NCI-H1105 treated with DMSO at 0.1 percent for 48 hours (cell line): ENCODE measurements around the gene FAM83G.
"Not testable (repeated sequence)": the region's sequence is repeated elsewhere in the genome, so short reads cannot be mapped to it uniquely, and the experiment has no call there.

Source experiments
- DNase-seq: peaks from one replicate; lab custom pipeline; 2025; lab: John Stamatoyannopoulos, UW

FAM83G gene

GRCh38 chr17:18968345-18968744 is 36.2 kb downstream of the FAM83G start:
- DNase-seq = no peak

- no peak for DNase-seq
Measured at GRCh38 chr17:18967916-18968315, 36.6 kb downstream of the FAM83G start.

GRCh38 chr17:18966831-18967624 is 37.5 kb downstream of the FAM83G start:
- DNase-seq = peak; percentile 35

GRCh38 chr17:18965530-18966236 is 38.9 kb downstream of the FAM83G start:
- no peak for DNase-seq

GRCh38 chr17:18964550-18964949 is 40.0 kb downstream of the FAM83G start:
- no peak for DNase-seq

GRCh38 chr17:18964018-18964351 is 40.6 kb downstream of the FAM83G start:
- DNase-seq = no peak

GRCh38 chr17:18963126-18964017 is 41.2 kb downstream of the FAM83G start:
- no peak for DNase-seq

GRCh38 chr17:18962494-18962815 is 42.1 kb downstream of the FAM83G start:
- no peak for DNase-seq

GRCh38 chr17:18961634-18962493 is 42.7 kb downstream of the FAM83G start:
- no peak for DNase-seq

- peak; percentile 40 for DNase-seq
Measured at GRCh38 chr17:18960803-18961511, 43.6 kb downstream of the FAM83G start.

GRCh38 chr17:18960241-18960665 is 44.3 kb downstream of the FAM83G start:
- DNase-seq = no peak

GRCh38 chr17:18959845-18960240 is 44.7 kb downstream of the FAM83G start:
- no peak for DNase-seq

- no peak for DNase-seq
Measured at GRCh38 chr17:18959071-18959844, 45.3 kb downstream of the FAM83G start.

- no peak for DNase-seq
Measured at GRCh38 chr17:18958611-18959010, 46.0 kb downstream of the FAM83G start.

- no peak for DNase-seq
Measured at GRCh38 chr17:18957831-18958230, 46.7 kb downstream of the FAM83G start.

GRCh38 chr17:18956581-18956980 is 48.0 kb downstream of the FAM83G start:
- DNase-seq = no peak

GRCh38 chr17:18956021-18956420 is 48.5 kb downstream of the FAM83G start:
- not testable (repeated sequence) for DNase-seq

GRCh38 chr17:18955009-18955408 is 49.6 kb downstream of the FAM83G start:
- no peak for DNase-seq

- no peak for DNase-seq
Measured at GRCh38 chr17:18954321-18954720, 50.2 kb downstream of the FAM83G start.

- DNase-seq = no peak
Measured at GRCh38 chr17:18953231-18953728, 51.3 kb downstream of the FAM83G start.
